Measurements from ENCODE around the gene ZNF367. TPM values are rescaled to one million over a fixed set of nuclear protein-coding genes. Genes with fewer than 3 reads are reported as not detected.

ZNF367 gene
- total and polyA plus RNA-seq, 2 of the 4 experiments (the other 2 are of a cell fraction) = 1.1 to 2.7 TPM

DNA sequence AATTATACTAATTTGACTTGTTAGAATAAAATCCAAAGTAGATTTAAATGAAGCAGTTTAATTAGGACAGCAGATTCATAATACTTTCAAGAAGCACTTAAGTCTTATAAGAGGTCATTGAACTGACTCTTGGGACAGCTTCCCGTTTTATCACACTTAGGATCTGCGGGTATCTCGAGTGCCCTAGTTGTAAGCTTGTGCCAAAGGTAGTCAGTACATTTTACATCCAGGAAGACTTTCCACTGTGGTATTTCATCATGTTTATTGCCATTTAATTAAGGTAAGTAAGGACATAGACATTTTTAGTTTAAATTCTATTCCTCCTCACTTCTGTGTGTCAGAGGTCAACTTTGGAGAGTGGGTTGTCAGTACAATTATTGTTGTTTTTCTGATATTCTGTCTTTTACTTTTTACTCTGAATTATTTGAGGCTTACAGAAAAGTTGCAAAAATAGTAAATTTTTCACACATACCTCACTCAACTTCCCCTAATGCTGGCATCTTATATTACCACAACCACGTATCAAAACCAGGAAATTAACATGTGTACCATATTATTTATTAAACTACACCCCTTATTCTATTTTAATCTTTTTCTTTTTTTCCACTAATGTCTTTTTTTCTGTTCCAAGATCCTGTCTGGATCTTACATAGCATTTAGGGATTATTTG lies 7.5 kb upstream of the ZNF367 start:
- no peak overlapping the region for H3K14ac ChIP-seq (replicated peaks; ENCODE audit: low read depth, low read length)
- CTCF ChIA-PET = interaction anchor here (0.6 kb wide), 1 partner anchor 1383 kb away, joined by 3 read pairs; no protein-coding TSS in a partner anchor
- no peak overlapping the region for H3K56ac ChIP-seq (ENCODE audit: extremely low read depth, insufficient read depth, low read length)
- H3K79me1 ChIP-seq (ENCODE audit: low read depth in 1 of 2, low read length in 2 of 2) = no peaks in the 10 kb centered on the region
- peaks cover 3% of the 10 kb centered on the region; the same call in 1 of the 2 replicates for H3K9me1 ChIP-seq (ENCODE audit: insufficient read depth, low read length)
- H2BK15ac ChIP-seq (ENCODE audit: low read depth, low read length) = no peak overlapping the region
- WGBS, 2 experiments (ENCODE audit: extremely low coverage in 2 of 2, insufficient read length in 1 of 2) = 100% methylated on average over 1 of the region's 4 CpGs; no CpG with 5 or more reads in 1 of the 2 experiments
- no TSS peak for BruUV-seq (replicated peaks)
- no peaks in the 10 kb centered on the region for H3K36me3 ChIP-seq (ENCODE audit: control insufficient read depth, insufficient read depth, low read length)
- H3K4me2 ChIP-seq (ENCODE audit: low read depth, low read length) = no peak overlapping the region
- dilution Hi-C loops (cut with HindIII; ENCODE audit: low sequenced_read_pairs, unreplicated experiment) = no loop called here
- no peak overlapping the region for H3K18ac ChIP-seq (ENCODE audit: low read depth, low read length)
- H3K4ac ChIP-seq (ENCODE audit: low read depth, low read length) = no peak overlapping the region
- TF ChIP-seq MXI1 (IDR thresholded peaks at IDR 0.05; ENCODE audit: borderline replicate concordance, low read depth, low read length) (no peak), CHD1 (IDR thresholded peaks at IDR 0.05; ENCODE audit: low read depth, low read length) (no peak), RCOR1 (IDR thresholded peaks at IDR 0.05; ENCODE audit: insufficient replicate concordance, low read length) (no peak), RAD21 (IDR thresholded peaks at IDR 0.05; ENCODE audit: low read length) (no peak), CTCF (conservative IDR thresholded peaks at IDR 0.05; ENCODE audit: low read depth, low read length) (no peak), MAZ (IDR thresholded peaks at IDR 0.05; ENCODE audit: borderline replicate concordance, low read depth, low read length) (no peak), CEBPB (IDR thresholded peaks at IDR 0.05; ENCODE audit: low read depth, low read length) (no peak), RFX5 (IDR thresholded peaks at IDR 0.05; ENCODE audit: low read depth, low read length) (no peak), USF2 (IDR thresholded peaks at IDR 0.05; ENCODE audit: low read depth, low read length) (no peak), SMC3 (IDR thresholded peaks at IDR 0.05; ENCODE audit: low read depth, low read length) (no peak), BHLHE40 (IDR thresholded peaks at IDR 0.05; ENCODE audit: low read depth, low read length) (no peak), NFE2L2 (IDR thresholded peaks at IDR 0.05; ENCODE audit: low read depth, low read length) (no peak), FOS (IDR thresholded peaks at IDR 0.05; ENCODE audit: low read depth, low read length) (no peak)
- TF ChIP-seq, protein P1, sequence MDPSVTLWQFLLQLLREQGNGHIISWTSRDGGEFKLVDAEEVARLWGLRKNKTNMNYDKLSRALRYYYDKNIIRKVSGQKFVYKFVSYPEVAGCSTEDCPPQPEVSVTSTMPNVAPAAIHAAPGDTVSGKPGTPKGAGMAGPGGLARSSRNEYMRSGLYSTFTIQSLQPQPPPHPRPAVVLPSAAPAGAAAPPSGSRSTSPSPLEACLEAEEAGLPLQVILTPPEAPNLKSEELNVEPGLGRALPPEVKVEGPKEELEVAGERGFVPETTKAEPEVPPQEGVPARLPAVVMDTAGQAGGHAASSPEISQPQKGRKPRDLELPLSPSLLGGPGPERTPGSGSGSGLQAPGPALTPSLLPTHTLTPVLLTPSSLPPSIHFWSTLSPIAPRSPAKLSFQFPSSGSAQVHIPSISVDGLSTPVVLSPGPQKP (IDR thresholded peaks at IDR 0.05; ENCODE audit: borderline replicate concordance, low read depth, low read length) = no peak
- POLR2A ChIA-PET (ENCODE audit: unreplicated experiment) = no interaction called here
- no peaks in the 10 kb centered on the region for H4K20me1 ChIP-seq (ENCODE audit: insufficient read depth, low read length)
- no peak overlapping the region for H2AFZ ChIP-seq (replicated peaks; ENCODE audit: low read length, poor library complexity)
- no peak overlapping the region for H3K23ac ChIP-seq (ENCODE audit: low read depth, low read length)
- H4K5ac ChIP-seq (ENCODE audit: low read depth, low read length) = no peak overlapping the region
- in situ Hi-C loops (cut with MboI; ENCODE audit: low sequenced_read_pairs) = no loop called here
- no peak overlapping the region for H4K8ac ChIP-seq (ENCODE audit: low read depth in 2 of 2, low read length in 2 of 2)
- intact Hi-C loops (cut with micrococcal nuclease) = no loop called here
- no peak overlapping the region for H3K27ac ChIP-seq (ENCODE audit: insufficient read depth, low read length)
- no peak for ATAC-seq (ENCODE audit: low read depth)
- no peak for DNase-seq
- no peak overlapping the region for H2BK120ac ChIP-seq (ENCODE audit: low read depth, low read length)
- no peak overlapping the region for H2BK20ac ChIP-seq (ENCODE audit: low read depth, low read length)
- H3K27me3 ChIP-seq (ENCODE audit: control insufficient read depth, insufficient read depth, low read length) = no peaks in the 10 kb centered on the region
- no peak overlapping the region for H2AK5ac ChIP-seq (ENCODE audit: low read depth, low read length)
- H3K4me1 ChIP-seq (ENCODE audit: control insufficient read depth, insufficient read depth, low read length) = peaks cover 3% of the 10 kb centered on the region
- H2AK9ac ChIP-seq (replicated peaks; ENCODE audit: low read depth, low read length, poor library complexity) = no peak overlapping the region
- no peaks in the 10 kb centered on the region for H3K9me3 ChIP-seq (ENCODE audit: control insufficient read depth, insufficient read depth, low read length)
- no peak overlapping the region for H4K91ac ChIP-seq (ENCODE audit: insufficient read depth, low read depth, low read length)
- H3K9ac ChIP-seq (ENCODE audit: low read depth, low read length) = no peak overlapping the region
- no peak overlapping the region for H3K4me3 ChIP-seq (ENCODE audit: insufficient read depth, low read depth, low read length)
- H2BK5ac ChIP-seq (ENCODE audit: low read depth, low read length, poor library complexity, severe bottlenecking) = no peak overlapping the region

Measured in IMR-90 (cell line).